ENCODE measurements around the gene ARPC5.
"Not testable (repeated sequence)": the region's sequence is repeated elsewhere in the genome, so short reads cannot be mapped to it uniquely, and the experiment has no call there.

Gene ARPC5

DNA sequence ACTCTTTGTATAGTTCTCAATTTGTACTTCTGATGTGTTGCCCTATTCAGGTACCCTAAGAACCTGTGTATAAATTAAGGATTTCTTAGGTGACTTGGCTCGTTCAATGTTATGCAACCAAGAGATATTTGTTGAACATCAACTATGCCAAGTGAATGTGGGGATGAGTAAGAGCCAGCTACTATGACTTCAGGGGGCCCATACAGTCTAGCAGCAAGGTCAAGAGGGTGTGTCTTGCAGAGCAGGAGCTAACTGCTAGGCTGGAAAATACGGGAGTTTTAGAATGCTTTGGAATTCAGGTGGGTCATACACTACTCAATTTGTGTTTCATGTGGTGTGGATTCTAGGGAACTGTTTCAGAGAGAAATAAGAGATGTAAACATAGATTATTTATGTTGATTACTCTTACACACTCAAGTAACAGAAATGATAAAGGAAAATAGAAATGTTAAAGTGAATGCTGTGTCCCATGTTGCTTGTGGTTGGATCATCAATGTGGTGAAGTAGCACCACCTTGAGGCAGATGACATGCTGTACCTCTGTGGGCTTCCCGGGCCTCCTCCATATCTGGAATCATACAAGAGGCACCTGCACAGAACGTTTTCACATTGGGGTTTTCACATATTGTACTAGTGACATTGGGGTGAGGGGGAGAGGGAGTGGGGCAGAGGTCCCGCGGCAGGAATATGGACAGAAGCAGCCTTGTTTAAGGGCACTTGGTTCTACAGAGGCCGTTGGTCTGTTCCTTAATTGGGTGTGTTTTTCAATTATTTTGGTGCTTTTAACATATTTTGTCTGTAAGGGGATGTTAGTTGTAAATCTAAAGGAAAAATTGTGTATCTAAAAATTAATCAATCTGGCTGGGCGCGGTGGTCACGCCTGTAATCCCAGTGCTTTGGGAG, 12.4 kb downstream of the ARPC5 start:
- no peak overlapping the region for H3K4me3 ChIP-seq (ENCODE audit: low read length)
- H3K4me1 ChIP-seq (ENCODE audit: control insufficient read depth, insufficient read depth, low read length) = no peaks in the 10 kb centered on the region

DNA sequence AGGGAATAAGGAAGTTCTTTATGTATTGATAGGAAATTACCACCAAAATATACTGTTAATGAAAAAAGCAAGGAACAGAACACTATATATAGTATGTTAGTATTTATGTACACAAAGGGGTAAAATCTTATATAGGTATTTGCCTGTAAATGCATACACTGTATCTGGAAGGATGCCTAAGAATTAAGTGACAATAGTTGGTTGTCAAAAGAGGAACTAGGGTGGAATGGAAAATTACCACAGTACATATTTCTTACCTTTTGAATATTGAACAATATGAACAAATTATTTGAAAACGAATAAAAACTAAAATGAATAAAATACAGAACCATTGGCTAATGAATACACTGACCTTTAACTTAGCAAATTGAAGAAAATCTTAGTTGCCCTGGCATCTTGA, 13.6 kb downstream of the ARPC5 start:
- Histone ChIP-seq H3K36me3 (ENCODE audit: control insufficient read depth, insufficient read depth, low read length) (peaks cover 9% of the 10 kb centered on the region), H3K4me1 (ENCODE audit: control insufficient read depth, insufficient read depth, low read length) (no peaks in the 10 kb centered on the region)

More for the DNA sequence above, 12.4 kb downstream of the ARPC5 start:
- H3K27me3 ChIP-seq (ENCODE audit: control insufficient read depth, insufficient read depth, low read length) = no peaks in the 10 kb centered on the region
- no peak overlapping the region for H3K9ac ChIP-seq (ENCODE audit: low read length)
- peaks cover 9% of the 10 kb centered on the region for H3K36me3 ChIP-seq (ENCODE audit: control insufficient read depth, insufficient read depth, low read length)
- no peaks in the 10 kb centered on the region for H3K9me3 ChIP-seq (ENCODE audit: control insufficient read depth, low read length)

DNA sequence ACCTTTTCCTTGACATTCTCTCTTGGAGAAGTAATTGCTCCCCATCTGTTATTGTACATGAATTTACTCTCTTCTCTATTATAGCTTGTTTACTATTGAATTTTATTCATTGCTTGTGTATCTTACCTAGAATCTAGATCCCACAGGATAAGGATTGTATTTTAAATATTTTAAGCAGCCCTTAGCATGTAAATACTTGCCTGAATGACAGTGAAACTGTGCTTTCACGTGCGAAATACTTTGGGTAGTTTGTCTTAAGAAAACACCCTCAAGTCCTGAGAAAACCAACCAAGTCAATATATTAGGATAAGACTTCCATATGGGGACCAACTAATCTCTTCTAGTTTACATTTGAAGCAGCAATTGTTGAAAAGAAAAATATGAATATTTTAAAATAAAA, 15.3 kb downstream of the ARPC5 start:
- Histone ChIP-seq H3K9me3 (ENCODE audit: control insufficient read depth, low read length) (no peaks in the 10 kb centered on the region), H3K27me3 (ENCODE audit: control insufficient read depth, insufficient read depth, low read length) (no peaks in the 10 kb centered on the region), H3K4me1 (ENCODE audit: control insufficient read depth, insufficient read depth, low read length) (no peaks in the 10 kb centered on the region), H3K9ac (ENCODE audit: low read length) (no peak overlapping the region), H3K36me3 (ENCODE audit: control insufficient read depth, insufficient read depth, low read length) (peaks cover 3% of the 10 kb centered on the region), H3K4me3 (ENCODE audit: low read length) (no peak overlapping the region)

More for the DNA sequence above, 13.6 kb downstream of the ARPC5 start:
- Histone ChIP-seq H3K27me3 (ENCODE audit: control insufficient read depth, insufficient read depth, low read length) (no peaks in the 10 kb centered on the region), H3K9ac (ENCODE audit: low read length) (no peak overlapping the region), H3K9me3 (ENCODE audit: control insufficient read depth, low read length) (no peaks in the 10 kb centered on the region), H3K4me3 (ENCODE audit: low read length) (no peak overlapping the region)

DNA sequence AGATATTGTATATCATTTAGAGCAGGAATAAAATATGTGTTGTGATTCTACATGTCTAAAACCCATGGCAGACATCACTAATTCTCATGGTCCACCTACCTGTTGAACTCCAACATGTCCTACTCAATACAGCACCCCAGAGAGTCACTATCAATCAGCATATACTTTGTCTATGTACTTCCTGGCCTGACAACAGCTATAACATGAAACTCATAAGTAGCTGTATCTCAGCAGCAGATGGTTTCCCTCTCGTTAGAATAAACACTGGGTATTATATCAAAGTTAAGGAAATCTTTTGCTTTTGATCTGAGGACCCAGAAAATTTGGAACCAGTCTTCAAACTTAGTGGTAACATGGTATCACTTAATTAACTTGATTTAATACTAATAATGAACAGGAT, 15.8 kb downstream of the ARPC5 start:
- H3K9me3 ChIP-seq (ENCODE audit: control insufficient read depth, low read length) = no peaks in the 10 kb centered on the region
- no peaks in the 10 kb centered on the region for H3K4me1 ChIP-seq (ENCODE audit: control insufficient read depth, insufficient read depth, low read length)
- peaks cover 3% of the 10 kb centered on the region for H3K36me3 ChIP-seq (ENCODE audit: control insufficient read depth, insufficient read depth, low read length)
- no peak overlapping the region for H3K4me3 ChIP-seq (ENCODE audit: low read length)
- no peaks in the 10 kb centered on the region for H3K27me3 ChIP-seq (ENCODE audit: control insufficient read depth, insufficient read depth, low read length)
- no peak overlapping the region for H3K9ac ChIP-seq (ENCODE audit: low read length)

DNA sequence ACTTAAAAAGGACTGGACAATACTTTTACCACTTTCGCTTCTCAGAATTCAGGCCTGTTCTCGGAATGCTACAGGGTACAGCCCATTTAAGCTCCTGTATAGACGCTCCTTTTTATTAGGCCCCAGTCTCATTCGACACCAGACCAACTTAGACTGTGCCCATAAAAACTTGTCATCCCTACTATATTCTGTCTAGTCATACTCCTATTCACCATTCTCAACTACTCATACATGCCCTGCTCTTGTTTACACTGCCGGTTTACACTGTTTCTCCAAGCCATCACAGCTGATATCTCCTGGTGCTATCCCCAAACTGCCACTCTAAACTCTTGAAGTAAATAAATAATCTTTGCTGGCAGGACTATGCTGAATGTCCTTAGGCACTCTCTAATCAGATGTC, 17.4 kb downstream of the ARPC5 start:
- not testable (repeated sequence) for H3K4me3 ChIP-seq (ENCODE audit: low read length); H3K9me3 ChIP-seq (ENCODE audit: control insufficient read depth, low read length); H3K27me3 ChIP-seq (ENCODE audit: control insufficient read depth, insufficient read depth, low read length); H3K4me1 ChIP-seq (ENCODE audit: control insufficient read depth, insufficient read depth, low read length); H3K9ac ChIP-seq (ENCODE audit: low read length); H3K36me3 ChIP-seq (ENCODE audit: control insufficient read depth, insufficient read depth, low read length)

DNA sequence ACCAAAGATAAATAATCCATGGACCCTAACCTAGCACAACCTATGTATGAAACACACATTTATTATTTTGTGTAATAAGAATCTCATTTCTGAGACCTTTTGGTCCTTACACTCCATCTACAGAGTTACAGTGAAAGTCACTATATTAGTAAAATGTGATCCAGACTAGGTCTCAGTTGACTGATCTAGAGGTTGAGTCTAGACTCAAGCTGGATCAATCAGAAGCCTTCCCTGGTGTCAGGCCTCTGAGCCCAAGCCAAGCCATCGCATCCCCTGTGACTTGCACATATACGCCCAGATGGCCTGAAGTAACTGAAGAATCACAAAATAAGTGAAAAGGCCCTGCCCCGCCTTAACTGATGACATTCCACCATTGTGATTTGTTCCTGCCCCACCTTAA, 22.6 kb downstream of the ARPC5 start:
- H3K4me1 ChIP-seq (ENCODE audit: control insufficient read depth, insufficient read depth, low read length); H3K36me3 ChIP-seq (ENCODE audit: control insufficient read depth, insufficient read depth, low read length); H3K9ac ChIP-seq (ENCODE audit: low read length); H3K4me3 ChIP-seq (ENCODE audit: low read length); H3K27me3 ChIP-seq (ENCODE audit: control insufficient read depth, insufficient read depth, low read length); H3K9me3 ChIP-seq (ENCODE audit: control insufficient read depth, low read length): not testable (repeated sequence)

DNA sequence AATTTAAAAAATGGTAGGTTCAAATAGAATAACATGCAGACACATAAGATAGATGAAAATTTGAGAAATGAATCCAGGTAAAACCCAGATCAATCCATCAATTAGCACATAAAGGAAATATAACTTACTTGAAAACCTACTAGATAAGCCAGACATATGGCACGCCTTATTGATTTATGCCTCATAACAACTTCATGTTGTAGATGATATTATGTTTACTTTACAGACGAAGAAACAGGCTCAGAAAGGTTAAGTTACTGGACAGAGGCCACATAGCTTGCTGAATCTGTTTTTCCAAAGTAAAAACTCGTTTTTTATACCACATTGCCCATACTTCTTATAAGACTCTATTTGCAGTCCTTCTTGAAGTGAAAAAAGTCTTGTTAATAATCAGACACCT, 23.2 kb downstream of the ARPC5 start:
- H3K4me1 ChIP-seq (ENCODE audit: control insufficient read depth, insufficient read depth, low read length) = no peaks in the 10 kb centered on the region
- no peaks in the 10 kb centered on the region for H3K9me3 ChIP-seq (ENCODE audit: control insufficient read depth, low read length)
- H3K9ac ChIP-seq (ENCODE audit: low read length) = no peak overlapping the region
- no peaks in the 10 kb centered on the region for H3K27me3 ChIP-seq (ENCODE audit: control insufficient read depth, insufficient read depth, low read length)
- H3K36me3 ChIP-seq (ENCODE audit: control insufficient read depth, insufficient read depth, low read length) = no peaks in the 10 kb centered on the region
- no peak overlapping the region for H3K4me3 ChIP-seq (ENCODE audit: low read length)

DNA sequence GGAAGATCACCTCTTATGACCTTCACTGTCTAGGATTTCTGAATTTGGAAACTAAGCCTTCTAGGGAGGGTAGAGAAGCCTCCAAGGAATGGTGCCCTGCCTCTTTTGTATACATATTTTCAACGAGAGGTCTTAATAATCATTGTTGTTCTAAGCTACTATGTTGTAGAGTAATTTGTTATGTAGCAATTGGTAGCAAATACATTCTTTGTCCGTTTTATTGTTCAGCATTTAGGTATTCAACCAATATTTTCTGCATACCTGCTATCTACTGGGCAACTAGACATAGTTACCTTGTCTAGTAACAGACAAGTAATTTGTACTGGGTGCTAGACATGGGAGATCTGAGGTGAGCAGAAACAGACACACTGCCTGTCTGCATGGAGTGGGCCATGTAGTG, 24.6 kb downstream of the ARPC5 start:
- Histone ChIP-seq H3K27me3 (ENCODE audit: control insufficient read depth, insufficient read depth, low read length) (no peaks in the 10 kb centered on the region), H3K9ac (ENCODE audit: low read length) (no peak overlapping the region), H3K4me1 (ENCODE audit: control insufficient read depth, insufficient read depth, low read length) (no peaks in the 10 kb centered on the region), H3K36me3 (ENCODE audit: control insufficient read depth, insufficient read depth, low read length) (no peaks in the 10 kb centered on the region), H3K4me3 (ENCODE audit: low read length) (no peak overlapping the region), H3K9me3 (ENCODE audit: control insufficient read depth, low read length) (no peaks in the 10 kb centered on the region)

DNA sequence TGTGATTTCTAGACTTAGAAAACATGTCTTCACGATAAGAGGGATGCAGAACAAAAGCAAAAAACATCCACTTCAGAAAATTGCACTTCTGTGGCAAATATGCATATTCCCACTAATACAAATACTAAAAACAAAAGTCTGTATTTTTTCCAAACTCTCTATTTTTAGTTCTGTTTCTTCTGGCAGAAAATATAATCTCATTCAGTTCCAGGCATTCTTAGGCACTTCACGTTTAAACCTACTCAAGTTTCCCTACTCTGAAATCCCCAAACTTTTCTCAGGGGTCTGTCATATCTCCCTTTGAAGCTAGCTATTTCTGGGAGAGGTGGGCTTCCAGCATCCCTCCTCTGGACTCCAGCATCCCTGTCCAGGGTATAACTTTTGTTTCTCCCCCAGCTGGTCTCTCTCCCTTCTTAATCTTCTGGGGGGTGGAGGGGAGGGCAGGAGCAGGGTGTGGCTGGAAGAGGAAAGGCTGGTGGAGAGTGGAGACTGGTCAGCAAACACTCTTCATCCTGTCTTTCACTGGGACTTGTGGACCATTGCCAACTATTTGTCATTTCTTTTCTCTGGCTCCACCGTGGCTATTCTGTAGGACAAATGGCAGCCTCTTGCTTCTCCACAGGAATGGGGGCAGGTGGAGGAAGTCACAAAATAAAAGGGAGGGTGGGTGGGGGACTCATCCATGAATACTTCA, 25.7 kb downstream of the ARPC5 start:
- no peaks in the 10 kb centered on the region for H3K36me3 ChIP-seq (ENCODE audit: control insufficient read depth, insufficient read depth, low read length)
- no peaks in the 10 kb centered on the region for H3K9me3 ChIP-seq (ENCODE audit: control insufficient read depth, low read length)
- H3K27me3 ChIP-seq (ENCODE audit: control insufficient read depth, insufficient read depth, low read length) = no peaks in the 10 kb centered on the region
- no peaks in the 10 kb centered on the region for H3K4me1 ChIP-seq (ENCODE audit: control insufficient read depth, insufficient read depth, low read length)
- H3K9ac ChIP-seq (ENCODE audit: low read length) = no peak overlapping the region
- H3K4me3 ChIP-seq (ENCODE audit: low read length) = no peak overlapping the region

DNA sequence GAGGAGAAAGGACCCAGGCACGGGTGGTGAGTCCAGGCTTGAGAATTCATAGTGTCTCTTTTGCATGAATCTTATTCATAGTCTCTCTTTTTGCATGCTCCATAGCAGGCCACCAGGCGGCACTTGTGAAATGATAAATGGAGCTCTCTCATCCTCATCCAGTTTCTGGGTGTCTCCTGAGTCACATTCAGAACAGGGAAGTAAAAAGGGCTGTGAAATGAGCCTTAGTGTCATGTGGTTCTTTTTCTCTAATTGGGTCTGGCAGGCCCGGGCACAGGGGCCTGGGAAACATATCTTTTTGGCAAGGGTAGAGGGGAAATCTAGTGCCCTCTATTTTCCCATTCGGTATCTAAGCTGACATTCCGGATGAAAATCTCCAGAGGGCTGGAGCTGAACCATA, 26.3 kb downstream of the ARPC5 start:
- H3K27me3 ChIP-seq (ENCODE audit: control insufficient read depth, insufficient read depth, low read length) = no peaks in the 10 kb centered on the region
- no peak overlapping the region for H3K4me3 ChIP-seq (ENCODE audit: low read length)
- H3K4me1 ChIP-seq (ENCODE audit: control insufficient read depth, insufficient read depth, low read length) = no peaks in the 10 kb centered on the region
- H3K9me3 ChIP-seq (ENCODE audit: control insufficient read depth, low read length) = no peaks in the 10 kb centered on the region
- no peak overlapping the region for H3K9ac ChIP-seq (ENCODE audit: low read length)
- H3K36me3 ChIP-seq (ENCODE audit: control insufficient read depth, insufficient read depth, low read length) = no peaks in the 10 kb centered on the region

DNA sequence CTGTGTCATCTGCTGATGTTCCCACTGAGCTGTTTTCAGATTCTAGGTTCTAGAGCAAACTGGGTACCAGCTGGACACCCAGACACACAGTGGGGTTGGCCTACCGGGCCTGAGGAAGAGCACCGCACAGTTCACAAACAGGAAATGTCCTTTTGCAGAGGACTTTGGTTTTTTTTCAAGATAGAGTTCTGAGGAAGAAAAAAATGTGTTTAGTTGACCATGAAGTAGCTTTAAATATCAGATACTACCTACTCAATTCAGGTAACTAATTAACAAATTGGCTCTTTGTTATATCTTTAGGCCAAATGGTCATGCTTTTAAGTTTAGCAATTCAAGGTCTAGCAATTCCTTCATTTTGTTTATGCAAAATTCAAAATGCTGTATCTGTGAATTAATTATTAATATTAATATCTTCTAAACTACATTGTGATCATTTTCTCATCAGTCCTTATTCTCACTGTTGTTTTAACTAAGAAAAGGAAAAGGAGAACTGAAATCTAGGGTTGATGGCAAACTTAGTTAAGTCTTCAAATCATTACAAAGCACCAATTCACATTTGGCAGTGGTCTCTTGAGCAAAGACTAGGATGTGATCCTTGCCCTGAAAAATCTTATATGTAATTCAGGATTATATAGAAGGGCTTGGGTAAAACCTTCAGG, 28.1 kb downstream of the ARPC5 start:
- no peaks in the 10 kb centered on the region for H3K36me3 ChIP-seq (ENCODE audit: control insufficient read depth, insufficient read depth, low read length)
- no peaks in the 10 kb centered on the region for H3K27me3 ChIP-seq (ENCODE audit: control insufficient read depth, insufficient read depth, low read length)
- no peak overlapping the region for H3K9ac ChIP-seq (ENCODE audit: low read length)
- H3K4me1 ChIP-seq (ENCODE audit: control insufficient read depth, insufficient read depth, low read length) = no peaks in the 10 kb centered on the region
- no peak overlapping the region for H3K4me3 ChIP-seq (ENCODE audit: low read length)
- H3K9me3 ChIP-seq (ENCODE audit: control insufficient read depth, low read length) = no peaks in the 10 kb centered on the region

DNA sequence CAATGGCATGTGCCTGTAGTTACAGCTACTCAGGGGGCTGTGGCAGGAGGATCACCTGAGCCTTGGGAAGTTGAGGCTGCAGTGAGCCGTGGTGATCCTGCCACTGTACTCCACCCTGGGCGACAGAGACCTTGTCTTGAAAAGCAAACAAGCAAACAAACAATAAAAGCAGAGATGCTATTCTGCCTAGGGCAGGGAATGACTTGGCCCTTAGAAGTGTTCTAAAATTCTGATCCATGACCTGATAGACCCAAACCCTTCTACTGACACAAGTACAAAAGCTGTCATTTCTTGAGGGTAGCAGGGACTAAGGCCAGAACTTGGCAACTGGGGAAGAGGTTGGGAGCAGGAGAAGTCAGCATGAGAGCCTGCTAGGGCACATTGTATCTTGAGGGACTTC, 29.7 kb downstream of the ARPC5 start:
- no peak overlapping the region for H3K4me3 ChIP-seq (ENCODE audit: low read length)
- H3K9me3 ChIP-seq (ENCODE audit: control insufficient read depth, low read length) = no peaks in the 10 kb centered on the region
- no peaks in the 10 kb centered on the region for H3K4me1 ChIP-seq (ENCODE audit: control insufficient read depth, insufficient read depth, low read length)
- no peak overlapping the region for H3K9ac ChIP-seq (ENCODE audit: low read length)
- no peaks in the 10 kb centered on the region for H3K36me3 ChIP-seq (ENCODE audit: control insufficient read depth, insufficient read depth, low read length)
- no peaks in the 10 kb centered on the region for H3K27me3 ChIP-seq (ENCODE audit: control insufficient read depth, insufficient read depth, low read length)

Measured in mucosa of stomach (tissue), 1 donor.